Skeletal muscle tissue (tissue), 4 donors: ENCODE data around the gene TREM1. TPM values are rescaled to one million over a fixed set of nuclear protein-coding genes. Genes with fewer than 3 reads are reported as not detected.

Source experiments
- H3K27ac ChIP-seq: one replicate; pipeline ENCODE4 v1.7.0; 2013; ENCODE audit warnings: mild to moderate bottlenecking, low read depth, low read length, inconsistent platforms
- H3K27me3 ChIP-seq, 3 donors: one replicate each; pipeline ENCODE4 v1.7.0; 2013; ENCODE audit warnings: low read length in 3 of 3; ENCODE audit not compliant: control insufficient read depth in 3 of 3, insufficient read depth in 3 of 3
- H3K36me3 ChIP-seq, 3 donors: one replicate each; pipeline ENCODE4 v1.7.0; 2013; ENCODE audit warnings: low read length in 3 of 3; ENCODE audit not compliant: control insufficient read depth in 3 of 3, insufficient read depth in 3 of 3
- H3K4me1 ChIP-seq, 3 donors: one replicate each; pipeline ENCODE4 v1.7.0; 2013; ENCODE audit warnings: low read length in 3 of 3, mild to moderate bottlenecking in 3 of 3; ENCODE audit not compliant: control insufficient read depth in 3 of 3, insufficient read depth in 3 of 3
- H3K4me3 ChIP-seq, 3 donors: one replicate each; pipeline ENCODE4 v1.7.0; 2013; ENCODE audit warnings: low read length in 3 of 3
- H3K9ac ChIP-seq, 3 donors: one replicate each; pipeline ENCODE4 v1.7.0; 2013; ENCODE audit warnings: low read length in 3 of 3, mild to moderate bottlenecking in 3 of 3, moderate library complexity in 2 of 3, low read depth in 1 of 3
- H3K9me3 ChIP-seq, 3 donors: one replicate each; pipeline ENCODE4 v1.7.0; 2013; ENCODE audit warnings: low read length in 3 of 3; ENCODE audit not compliant: control insufficient read depth in 3 of 3
- total RNA-seq: library from RNA; depleted of rRNA; stranded (reverse); fragments of >200 nt; gene quantifications from one replicate; pipeline ENCODE4 v1.2.3, GENCODE V29; 2014
- donor health status: Osteomylitis.

TREM1 gene
- total RNA-seq, 1 donor from 2014 or later = under 0.01 TPM

- Histone ChIP-seq H3K9ac (peak overlapping the region in 1 of 3 donors; percentile 8), H3K4me3 (no peak overlapping the region), H3K9me3 (no peaks in the 10 kb centered on the region), H3K27ac (no peak overlapping the region), H3K4me1 (peaks cover 0 to 5% (median 0%) of the 10 kb centered on the region in 3 donors), H3K36me3 (no peaks in the 10 kb centered on the region), H3K27me3 (peaks cover 0 to 22% (median 8%) of the 10 kb centered on the region in 3 donors)
Measured at GRCh38 chr6:41278699-41279405, 7.6 kb downstream of the TREM1 start.

- Histone ChIP-seq H3K4me3 (no peak overlapping the region), H3K9me3 (no peaks in the 10 kb centered on the region), H3K4me1 (peaks cover 0 to 5% (median 0%) of the 10 kb centered on the region in 3 donors), H3K36me3 (no peaks in the 10 kb centered on the region), H3K9ac (no peak overlapping the region), H3K27me3 (peaks cover 0 to 19% (median 8%) of the 10 kb centered on the region in 3 donors), H3K27ac (no peak overlapping the region)
Measured at GRCh38 chr6:41277605-41278004, 8.9 kb downstream of the TREM1 start.

GRCh38 chr6:41275489-41275888, 11.0 kb downstream of the TREM1 start:
- H3K27me3 ChIP-seq = peaks cover 0 to 21% (median 8%) of the 10 kb centered on the region in 3 donors
- H3K36me3 ChIP-seq = no peaks in the 10 kb centered on the region
- H3K9me3 ChIP-seq = no peaks in the 10 kb centered on the region
- H3K9ac ChIP-seq = no peak overlapping the region
- no peak overlapping the region for H3K27ac ChIP-seq
- peaks cover 0 to 5% (median 0%) of the 10 kb centered on the region in 3 donors for H3K4me1 ChIP-seq
- H3K4me3 ChIP-seq = no peak overlapping the region

- Histone ChIP-seq H3K9ac (no peak overlapping the region), H3K9me3 (no peaks in the 10 kb centered on the region), H3K4me1 (peaks cover 0 to 5% (median 0%) of the 10 kb centered on the region in 3 donors), H3K4me3 (no peak overlapping the region), H3K27ac (no peak overlapping the region), H3K36me3 (no peaks in the 10 kb centered on the region), H3K27me3 (peaks cover 0 to 21% (median 8%) of the 10 kb centered on the region in 3 donors)
Measured at GRCh38 chr6:41274256-41274655, 12.2 kb downstream of the TREM1 start.

- H3K4me1 ChIP-seq = peaks cover 0 to 2% (median 0%) of the 10 kb centered on the region in 3 donors
- no peaks in the 10 kb centered on the region for H3K36me3 ChIP-seq
- H3K27me3 ChIP-seq = peaks cover 0 to 21% (median 8%) of the 10 kb centered on the region in 3 donors
- H3K4me3 ChIP-seq = no peak overlapping the region
- H3K9me3 ChIP-seq = no peaks in the 10 kb centered on the region
- no peak overlapping the region for H3K9ac ChIP-seq
- H3K27ac ChIP-seq = no peak overlapping the region
Measured at GRCh38 chr6:41273714-41274113, 12.8 kb downstream of the TREM1 start.

GRCh38 chr6:41272591-41273240, 13.8 kb downstream of the TREM1 start:
- H3K4me1 ChIP-seq = no peaks in the 10 kb centered on the region
- no peak overlapping the region for H3K4me3 ChIP-seq
- H3K36me3 ChIP-seq = no peaks in the 10 kb centered on the region
- no peaks in the 10 kb centered on the region for H3K9me3 ChIP-seq
- H3K27me3 ChIP-seq = peaks cover 0 to 21% (median 8%) of the 10 kb centered on the region in 3 donors
- no peak overlapping the region for H3K9ac ChIP-seq
- H3K27ac ChIP-seq = no peak overlapping the region

GRCh38 chr6:41271901-41272395, 14.5 kb downstream of the TREM1 start:
- peaks cover 0 to 16% (median 8%) of the 10 kb centered on the region in 3 donors for H3K27me3 ChIP-seq
- no peaks in the 10 kb centered on the region for H3K36me3 ChIP-seq
- no peak overlapping the region for H3K4me3 ChIP-seq
- no peaks in the 10 kb centered on the region for H3K9me3 ChIP-seq
- no peak overlapping the region for H3K27ac ChIP-seq
- H3K4me1 ChIP-seq = no peaks in the 10 kb centered on the region
- no peak overlapping the region for H3K9ac ChIP-seq

GRCh38 chr6:41269716-41270115, 16.8 kb downstream of the TREM1 start:
- Histone ChIP-seq H3K9ac (no peak overlapping the region), H3K27me3 (peaks cover 0 to 8% (median 0%) of the 10 kb centered on the region in 3 donors), H3K27ac (no peak overlapping the region), H3K4me1 (no peaks in the 10 kb centered on the region), H3K4me3 (no peak overlapping the region), H3K36me3 (no peaks in the 10 kb centered on the region), H3K9me3 (no peaks in the 10 kb centered on the region)

GRCh38 chr6:41269166-41269565, 17.3 kb downstream of the TREM1 start:
- Histone ChIP-seq H3K9ac (no peak overlapping the region), H3K36me3 (no peaks in the 10 kb centered on the region), H3K27ac (no peak overlapping the region), H3K27me3 (peaks cover 0 to 3% (median 0%) of the 10 kb centered on the region in 3 donors), H3K4me1 (no peaks in the 10 kb centered on the region), H3K9me3 (no peaks in the 10 kb centered on the region), H3K4me3 (no peak overlapping the region)

- H3K27me3 ChIP-seq = peaks cover 0 to 2% (median 0%) of the 10 kb centered on the region in 3 donors
- H3K36me3 ChIP-seq = no peaks in the 10 kb centered on the region
- H3K4me1 ChIP-seq = no peaks in the 10 kb centered on the region
- H3K27ac ChIP-seq = no peak overlapping the region
- H3K9ac ChIP-seq = no peak overlapping the region
- no peak overlapping the region for H3K4me3 ChIP-seq
- H3K9me3 ChIP-seq = peaks cover 0 to 4% (median 0%) of the 10 kb centered on the region in 3 donors
Measured at GRCh38 chr6:41268478-41268877, 18.0 kb downstream of the TREM1 start.
